HG03442 (cell line): ENCODE data around the gene RDH13.
"Not testable (repeated sequence)": the region's sequence is repeated elsewhere in the genome, so short reads cannot be mapped to it uniquely, and the experiment has no call there.

Experiments
- ATAC-seq: cut with Tn5 transposase; IDR thresholded peaks from one replicate; pipeline ENCODE4 v1.9.1; 2021; ENCODE audit warnings: mild to moderate bottlenecking, moderate library complexity; ENCODE audit not compliant: unreplicated experiment

The RDH13 gene, protein sequence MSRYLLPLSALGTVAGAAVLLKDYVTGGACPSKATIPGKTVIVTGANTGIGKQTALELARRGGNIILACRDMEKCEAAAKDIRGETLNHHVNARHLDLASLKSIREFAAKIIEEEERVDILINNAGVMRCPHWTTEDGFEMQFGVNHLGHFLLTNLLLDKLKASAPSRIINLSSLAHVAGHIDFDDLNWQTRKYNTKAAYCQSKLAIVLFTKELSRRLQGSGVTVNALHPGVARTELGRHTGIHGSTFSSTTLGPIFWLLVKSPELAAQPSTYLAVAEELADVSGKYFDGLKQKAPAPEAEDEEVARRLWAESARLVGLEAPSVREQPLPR

DNA sequence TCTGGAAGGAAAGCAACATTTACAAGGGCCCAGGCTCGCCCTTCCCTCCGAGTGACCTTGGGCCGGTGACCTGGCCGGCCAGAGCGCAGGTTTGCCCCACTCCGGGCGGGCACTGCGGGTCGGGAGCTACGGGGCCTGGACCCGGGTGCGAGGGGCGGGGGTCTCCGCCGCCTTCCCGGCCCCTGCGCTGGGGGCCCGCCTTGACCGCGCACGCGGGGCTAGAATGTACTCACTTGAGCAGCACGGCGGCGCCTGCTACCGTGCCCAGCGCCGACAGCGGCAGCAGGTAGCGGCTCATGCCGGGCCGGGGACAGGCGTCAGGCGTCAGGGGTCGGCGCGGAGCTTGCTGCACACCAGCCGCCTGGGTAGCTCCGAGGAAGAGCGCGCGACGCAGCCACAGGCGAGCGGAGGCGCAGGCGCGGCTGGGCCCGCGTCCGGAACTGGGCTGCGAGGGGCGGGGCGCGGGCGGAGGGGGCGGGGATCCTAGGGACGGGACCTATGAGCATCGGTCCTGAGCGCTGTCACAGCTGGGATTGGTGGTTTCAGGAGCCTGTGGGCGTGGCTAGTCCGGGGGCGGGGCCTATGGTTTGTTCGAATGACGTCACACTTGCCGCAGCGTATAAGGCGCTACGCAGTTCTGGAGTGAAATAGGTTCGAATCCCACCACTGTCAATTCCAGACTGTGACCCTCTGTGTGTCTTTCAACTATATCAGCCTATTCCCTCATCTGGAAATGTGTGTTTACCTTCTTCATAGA is at the start of gene RDH13:
Gene RDH13 (minus strand): TSS at position 414 of the 757 bp plus-strand sequence. CDS start 116 bp downstream, at position 298.
- peak; percentile 87 for ATAC-seq

DNA sequence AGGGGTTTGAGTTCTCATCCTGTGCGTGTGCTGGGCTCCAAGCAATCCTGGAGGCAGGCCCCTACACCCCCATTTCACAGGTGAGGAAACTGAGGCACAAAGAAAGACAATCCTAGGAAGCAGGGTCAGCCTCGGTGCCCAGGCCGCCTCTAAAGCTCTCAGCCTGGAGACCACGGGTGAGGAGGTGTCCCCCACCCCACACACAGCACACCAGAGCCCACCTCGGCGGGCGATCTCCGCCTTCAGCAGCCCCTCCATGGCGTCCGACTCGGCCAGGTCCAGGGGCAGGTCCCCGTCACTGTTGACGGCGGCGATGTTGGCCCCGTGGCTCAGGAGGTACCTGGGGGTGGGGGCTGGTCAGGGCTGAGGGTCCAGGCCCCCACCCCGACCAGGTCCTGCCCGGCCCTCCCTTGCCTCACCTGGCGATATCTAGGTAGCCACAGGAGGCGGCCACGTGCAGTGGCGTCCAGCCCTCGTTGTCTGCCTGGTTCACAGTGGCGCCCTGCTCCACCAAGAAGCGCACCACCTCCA is 49.4 kb upstream of the RDH13 start:
- ATAC-seq: no peak

DNA sequence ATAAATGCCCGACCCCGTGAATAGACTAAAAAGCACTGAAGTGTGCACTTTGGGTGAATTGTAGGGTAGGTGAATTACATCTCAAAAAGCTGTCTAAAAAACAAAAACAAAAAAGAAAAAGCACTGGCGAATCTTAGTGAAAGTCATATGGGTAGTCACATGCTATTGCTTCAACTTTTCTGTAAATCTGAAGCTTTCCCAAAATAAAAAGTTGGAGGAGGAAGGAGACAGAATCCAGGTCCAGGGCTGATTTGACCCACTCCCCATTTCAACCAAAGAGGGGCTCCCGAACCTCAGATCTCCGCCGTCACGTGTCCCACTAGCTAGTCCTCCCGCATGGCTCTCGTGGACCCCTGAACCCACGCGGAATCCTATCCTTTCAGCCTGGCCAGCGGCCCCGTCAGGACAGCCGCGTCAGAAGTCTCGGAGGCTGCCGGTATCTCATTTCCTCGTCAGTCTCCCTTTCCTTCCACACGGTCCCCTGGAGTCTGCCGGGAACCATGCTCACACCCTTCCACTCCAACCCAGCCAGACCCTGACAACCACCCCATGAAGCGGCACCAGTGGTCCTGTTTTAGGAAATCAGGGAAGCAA is 48.4 kb upstream of the RDH13 start:
- ATAC-seq: no peak

DNA sequence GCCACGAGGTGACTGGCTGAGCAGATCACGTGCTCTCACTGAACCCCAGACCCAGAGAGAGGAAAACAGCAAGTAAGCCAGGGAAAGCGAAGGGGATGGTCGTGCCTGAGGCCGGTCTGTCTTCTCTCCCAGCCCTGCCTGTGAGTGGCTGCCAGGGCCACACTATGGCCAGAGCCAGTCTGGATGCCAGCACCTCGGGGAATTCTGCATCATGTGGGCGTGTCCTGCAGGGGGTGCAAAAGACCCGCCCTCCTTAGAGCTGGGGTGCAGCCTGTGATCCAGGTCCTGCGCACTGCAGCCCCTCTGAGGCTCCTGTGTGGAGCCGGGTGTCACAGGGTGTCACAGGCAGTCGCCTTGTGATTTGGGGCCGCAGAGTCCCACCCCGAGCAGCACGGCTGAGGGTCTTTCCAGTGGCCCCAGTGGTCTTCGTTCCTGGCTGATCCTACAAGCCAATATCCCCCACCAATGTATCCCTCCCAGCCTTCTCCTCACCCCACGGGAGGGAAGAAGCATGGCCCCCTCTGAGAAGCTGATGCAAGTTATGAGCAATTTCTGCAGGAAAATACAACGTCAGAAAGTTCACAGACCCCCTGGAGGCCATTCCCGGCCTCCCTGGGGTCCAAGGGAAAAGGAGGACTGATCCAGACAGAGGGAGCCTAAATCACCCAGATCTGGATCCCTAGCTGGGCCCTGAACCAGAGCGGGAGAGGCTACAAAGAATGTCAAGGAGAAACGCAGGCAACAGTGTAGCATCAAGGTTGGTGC is 46.8 kb upstream of the RDH13 start:
- no peak for ATAC-seq

DNA sequence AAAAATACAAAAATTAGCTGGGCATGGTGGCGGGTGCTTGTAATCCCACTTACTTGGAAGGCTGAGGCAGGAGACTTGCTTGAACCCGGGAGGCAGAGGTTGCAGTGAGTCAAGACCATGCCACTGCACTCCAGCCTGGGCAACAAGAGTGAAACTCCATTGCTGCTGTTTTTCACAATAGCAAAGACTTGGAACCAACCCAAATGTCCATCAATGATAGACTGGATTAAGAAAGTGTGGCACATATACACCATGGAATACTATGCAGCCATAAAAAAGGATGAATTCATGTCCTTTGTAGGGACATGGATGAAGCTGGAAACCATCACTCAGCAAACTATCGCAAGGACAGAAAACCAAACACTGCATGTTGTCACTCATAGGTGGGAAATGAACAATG is 44.3 kb upstream of the RDH13 start:
- not testable (repeated sequence) for ATAC-seq

DNA sequence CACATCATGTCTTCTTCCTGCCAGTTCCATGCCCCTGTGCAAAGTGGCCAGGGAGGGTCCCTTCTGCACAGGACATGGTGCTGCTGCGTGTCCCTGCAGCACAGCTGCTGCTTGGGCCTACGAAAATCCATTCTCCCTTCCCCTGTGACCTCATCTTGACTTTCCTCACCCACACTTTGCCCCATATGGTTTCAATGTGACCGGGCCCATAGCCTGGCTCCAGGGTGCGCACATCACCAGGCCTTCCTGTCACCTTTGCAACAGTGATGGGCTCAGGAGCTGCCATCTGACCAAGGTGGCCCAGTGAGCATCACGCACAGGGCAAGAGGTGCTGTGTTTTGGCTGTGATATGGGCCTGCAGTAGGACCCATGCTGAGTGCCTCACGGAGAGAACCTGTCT is 43.6 kb upstream of the RDH13 start:
- ATAC-seq: no peak

DNA sequence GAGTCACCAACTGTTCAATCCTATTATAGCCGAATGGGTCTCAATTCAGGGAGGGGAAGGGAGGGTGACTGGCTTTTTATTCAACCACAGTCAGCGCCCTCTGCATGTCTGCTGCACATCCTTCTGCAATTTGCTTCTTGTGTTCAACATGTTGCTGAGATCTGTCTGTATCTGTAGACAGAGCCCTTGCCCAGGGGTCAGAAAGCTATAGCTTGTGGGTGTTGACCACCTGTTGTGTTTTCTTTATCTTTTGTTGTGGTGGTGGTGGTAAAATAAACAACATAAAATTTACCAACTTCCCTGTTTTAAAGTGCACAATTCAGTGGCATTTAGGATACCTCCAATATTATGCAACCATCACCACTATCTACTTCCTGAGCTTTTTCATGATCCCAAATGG is 42.3 kb upstream of the RDH13 start:
- no peak for ATAC-seq

DNA sequence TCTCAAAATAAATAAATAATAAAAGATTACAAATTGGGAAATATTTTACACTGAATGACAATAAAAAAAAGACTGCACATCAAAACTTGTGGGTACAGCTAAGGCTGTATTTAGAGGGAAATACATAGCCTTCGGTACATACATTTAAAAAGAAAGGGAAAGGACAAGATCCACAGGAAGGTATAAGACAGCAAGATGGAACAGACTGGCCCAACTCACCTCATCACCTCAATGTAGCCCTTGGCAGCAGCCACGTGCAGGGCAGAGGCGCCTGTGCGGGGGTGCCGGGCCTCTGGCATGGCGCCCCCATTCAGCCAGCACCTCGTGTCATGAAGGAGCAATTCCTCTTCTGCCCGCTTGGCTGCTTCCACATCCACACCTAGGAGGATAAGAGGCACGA is 40.2 kb upstream of the RDH13 start:
- ATAC-seq: no peak

DNA sequence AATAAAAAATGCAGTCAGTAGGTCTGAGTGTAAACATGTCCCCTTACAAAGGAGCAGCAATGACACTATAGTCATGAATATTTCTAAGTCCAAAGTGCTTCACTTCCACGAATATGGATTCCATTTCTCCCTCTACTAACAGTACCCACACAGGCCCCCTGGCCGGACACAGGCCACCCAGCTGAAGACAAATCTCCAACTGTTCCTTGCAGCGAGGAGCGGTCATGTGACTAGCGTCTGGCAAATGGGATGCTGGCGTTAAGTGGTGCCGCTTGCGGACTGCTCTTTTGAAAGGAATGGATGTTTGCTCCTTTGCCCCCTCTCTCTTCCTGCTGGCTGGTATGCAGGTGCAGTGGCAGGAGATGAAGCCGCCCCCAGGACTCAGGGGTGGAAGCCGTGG is 38.3 kb upstream of the RDH13 start:
- ATAC-seq: no peak

DNA sequence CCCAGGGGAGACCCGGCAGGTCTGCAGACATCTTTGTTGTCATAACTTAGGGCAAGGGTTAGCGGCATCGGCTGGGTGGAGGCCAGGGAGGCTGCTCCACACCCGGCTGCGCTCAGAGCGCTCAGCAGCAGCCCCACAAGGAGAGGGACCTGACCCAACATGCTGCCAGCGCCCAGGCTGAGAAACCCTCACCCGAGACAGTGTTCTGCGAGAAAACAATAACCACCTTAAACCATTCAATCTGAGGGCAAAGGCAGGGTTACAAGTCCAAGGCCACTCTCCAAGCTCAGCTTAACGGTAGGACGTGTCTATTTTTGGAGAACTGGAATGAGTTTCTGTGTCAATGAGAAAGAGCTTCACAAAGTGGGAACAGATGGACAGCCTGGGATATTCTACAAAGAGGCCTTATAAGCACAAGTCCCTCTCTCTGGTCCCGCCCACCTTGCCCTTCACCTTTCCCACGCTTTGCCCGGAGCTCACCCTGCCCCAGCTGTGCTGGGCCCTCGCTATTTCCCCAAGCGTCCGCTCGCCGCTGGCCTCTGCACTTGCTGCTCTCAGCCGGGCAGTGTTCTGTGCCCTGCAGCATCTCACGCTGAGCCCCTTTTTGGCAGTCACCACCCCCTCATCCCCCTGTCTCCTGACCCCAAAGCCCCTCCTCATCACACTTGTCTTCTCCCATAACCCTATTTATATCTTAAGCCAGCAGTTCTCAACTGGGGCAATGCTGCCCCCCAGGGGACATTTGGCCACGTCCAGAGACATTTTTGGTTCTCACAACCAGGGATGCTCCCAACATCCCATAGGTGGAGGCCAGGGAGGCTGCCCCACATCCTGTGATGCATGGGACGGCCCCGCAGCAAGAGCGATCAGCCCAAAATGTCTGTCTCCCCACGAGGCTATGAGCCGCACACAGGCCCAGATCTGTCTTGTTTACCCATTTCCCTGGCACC is 36.9 kb upstream of the RDH13 start:
- ATAC-seq: no peak

DNA sequence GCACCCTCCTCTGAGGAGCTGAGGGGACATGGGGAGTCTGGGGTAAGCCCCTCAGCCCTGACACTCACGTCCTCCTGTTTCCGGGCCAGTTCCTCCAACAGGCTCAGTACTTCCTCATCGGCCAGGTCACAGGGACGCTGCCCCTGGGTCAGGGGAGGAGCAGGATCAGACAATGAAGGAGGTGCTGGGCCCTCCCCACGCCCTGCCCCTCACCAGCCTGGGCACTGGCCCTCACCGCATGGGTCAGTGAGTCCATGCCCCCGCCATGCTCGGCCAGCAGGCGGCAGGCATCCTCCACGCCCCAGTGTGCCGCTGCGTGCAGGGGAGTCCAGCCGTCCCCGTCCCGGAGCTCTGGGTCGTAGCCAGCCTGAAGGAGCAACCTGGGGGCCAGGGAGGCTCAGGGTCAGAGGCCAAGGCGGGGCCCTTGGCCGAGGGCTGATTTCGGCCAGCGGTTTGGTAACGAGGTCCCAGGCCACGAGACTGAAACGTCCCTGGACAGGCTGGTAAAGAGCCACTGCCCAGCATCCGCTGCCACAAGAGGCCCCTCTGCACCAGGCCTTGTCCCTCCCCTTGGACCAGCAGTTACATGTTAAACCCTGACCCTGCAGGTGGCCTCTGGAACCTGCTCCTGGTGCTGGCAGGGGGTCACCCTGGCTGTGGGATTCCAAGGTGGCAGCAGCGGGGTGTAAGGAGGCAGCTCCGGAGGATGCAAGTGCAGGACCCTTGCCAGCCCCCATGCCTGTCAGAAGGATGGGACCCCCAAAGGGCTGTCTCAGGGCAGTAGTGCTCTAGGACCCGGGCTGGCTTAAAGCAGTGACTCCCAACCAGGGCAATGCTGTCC is 36.0 kb upstream of the RDH13 start:
- no peak for ATAC-seq

DNA sequence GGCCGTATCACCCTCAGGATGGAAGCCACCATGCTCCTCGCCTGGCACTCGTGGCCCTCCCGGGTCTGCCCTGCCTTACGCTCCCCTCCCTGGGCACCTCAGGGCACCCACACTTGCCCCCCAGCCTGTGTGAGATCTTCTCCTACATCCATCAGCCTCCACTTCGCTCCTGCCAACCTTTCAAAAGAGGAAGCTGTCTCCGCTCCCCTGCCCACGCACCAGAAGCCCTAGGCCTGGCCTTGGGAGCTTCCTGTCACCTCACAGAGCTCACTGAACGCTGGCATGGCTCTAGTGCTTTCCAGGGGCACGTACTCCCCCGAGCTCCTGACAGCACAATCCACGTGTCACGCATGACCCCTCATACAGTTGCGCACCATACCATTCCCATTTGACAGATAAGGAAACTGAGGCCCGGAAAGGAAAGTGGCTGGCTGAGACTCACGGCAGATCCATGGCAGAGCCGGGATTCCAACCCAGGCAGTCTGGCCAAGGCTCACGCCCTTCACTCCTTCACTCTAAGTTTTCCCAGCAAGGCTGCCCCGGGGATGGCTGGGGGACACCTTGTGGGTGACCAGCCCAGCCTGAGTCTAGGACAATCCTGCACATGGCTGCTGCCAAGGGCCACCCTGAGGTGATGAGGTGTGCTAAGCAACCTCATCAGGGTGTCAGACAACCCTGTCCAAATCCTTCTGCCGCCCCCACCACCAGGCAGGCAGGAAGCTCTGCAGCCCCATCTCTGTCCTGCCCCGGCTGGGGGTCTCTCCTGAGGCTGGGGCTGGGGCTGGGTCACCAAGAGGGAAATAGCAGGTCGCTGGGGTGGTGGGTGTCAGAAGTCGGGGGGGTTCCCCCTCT is 35.1 kb upstream of the RDH13 start:
- no peak for ATAC-seq

DNA sequence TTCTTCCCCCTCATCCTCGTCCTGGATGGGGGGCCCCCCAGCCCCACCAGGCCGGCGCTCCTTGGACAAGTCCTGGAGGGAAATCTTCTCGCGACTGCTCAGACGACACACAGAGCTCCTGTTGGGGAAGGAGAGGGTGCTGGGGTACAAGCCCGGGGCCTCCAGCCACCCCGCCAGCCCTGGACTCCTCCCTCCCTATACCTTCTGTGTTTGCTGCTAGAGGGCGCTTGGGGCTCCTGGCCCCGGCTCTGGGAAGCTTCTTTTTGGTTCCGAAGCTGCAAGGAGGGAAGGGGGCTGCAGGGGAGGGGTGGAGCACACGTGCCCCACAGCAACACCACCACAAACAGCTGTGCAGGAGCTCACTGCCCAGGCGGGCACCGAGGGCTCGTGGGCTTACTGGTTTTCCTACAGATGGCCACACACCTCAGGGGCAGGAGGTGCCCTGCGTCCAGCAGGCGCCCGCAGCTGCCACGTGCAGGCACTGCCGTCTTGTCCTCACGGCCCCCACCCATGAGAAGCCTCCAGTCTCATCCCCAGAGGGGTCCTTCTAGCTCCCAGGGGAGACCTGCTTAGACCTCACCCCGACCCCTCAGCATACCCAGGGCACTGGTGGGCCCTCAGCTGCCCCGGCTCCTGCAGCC is 33.2 kb upstream of the RDH13 start:
- no peak for ATAC-seq

DNA sequence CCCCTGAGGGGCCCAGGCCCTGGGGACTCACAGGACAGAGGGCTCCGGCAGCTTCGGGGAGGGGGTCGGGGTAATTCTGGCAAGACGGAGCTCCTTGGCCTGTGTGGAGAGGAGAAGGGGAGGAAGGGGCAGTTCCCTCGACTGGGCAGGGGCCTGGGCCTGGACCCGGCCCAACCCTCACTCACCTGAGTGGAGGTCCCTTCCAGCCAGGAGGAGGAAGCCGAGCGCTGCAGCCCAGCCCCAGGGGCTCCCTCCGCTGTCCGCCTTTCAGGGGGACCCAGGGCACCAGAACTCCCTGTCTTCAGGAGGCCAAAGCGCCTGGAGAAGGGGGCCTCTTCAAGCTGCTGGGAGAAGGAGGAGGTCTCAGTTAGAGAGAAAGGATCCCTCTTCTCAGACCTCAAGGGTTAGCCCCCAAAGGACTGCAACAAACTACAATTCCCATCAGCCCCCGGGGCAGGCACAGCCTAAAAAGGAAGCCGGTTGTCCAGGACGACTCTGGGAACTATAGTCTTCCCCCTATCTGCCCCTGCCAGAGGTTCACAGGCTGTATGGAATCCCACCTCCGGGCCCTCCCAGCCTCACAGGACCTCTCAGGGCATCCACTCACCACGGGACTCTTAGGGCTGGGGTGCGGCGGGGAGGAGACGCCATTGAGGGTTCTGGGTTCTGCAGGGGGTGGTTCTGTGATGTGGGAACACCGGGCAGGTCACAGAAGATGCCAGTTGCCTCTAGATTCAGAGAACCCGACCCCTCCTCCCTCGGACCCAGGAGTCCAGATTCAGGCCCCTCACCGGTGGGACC is 32.5 kb upstream of the RDH13 start:
- ATAC-seq: no peak

DNA sequence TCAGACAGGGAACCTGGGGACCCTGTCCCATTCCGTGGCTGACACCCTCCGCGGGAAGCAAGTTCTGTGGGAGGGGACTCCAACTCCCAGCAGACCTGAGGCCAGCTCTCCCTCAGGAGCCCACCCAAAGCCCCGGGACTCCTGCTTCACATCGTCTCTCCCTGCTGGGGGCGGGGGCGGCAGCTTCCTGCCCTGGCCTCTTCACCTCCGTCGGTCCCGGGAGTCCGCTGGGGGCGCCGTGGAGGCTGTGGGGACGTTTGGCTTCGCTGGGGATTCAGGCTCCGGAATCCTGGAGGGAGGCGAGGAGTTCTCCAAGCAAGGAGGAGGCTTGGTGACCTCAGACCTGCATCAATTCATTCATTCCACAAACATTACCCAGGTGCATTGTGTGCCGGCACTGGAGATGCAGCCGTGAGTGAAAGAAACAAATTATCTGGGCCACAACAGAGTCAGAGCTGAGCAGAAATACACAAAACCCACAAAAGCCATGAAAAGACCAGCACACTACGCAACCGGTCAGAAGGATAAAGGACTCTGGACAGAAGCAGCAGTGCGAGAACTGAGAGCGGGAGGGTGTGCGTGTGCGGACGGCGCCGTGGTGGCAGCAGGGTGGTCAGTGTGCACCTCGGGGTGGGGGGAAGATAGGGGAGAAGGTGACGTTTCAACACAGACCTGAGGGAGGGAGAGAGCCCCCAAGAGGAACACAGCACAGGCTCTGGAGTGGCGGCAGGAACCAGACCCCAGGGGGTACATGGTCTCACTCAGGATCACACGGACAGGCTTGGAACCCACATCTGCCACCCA is 31.7 kb upstream of the RDH13 start:
- no peak for ATAC-seq
